ENCODE results near the gene SPARC. TPM values are rescaled to one million over a fixed set of nuclear protein-coding genes. Genes with fewer than 3 reads are reported as not detected.

The SPARC gene
- total RNA-seq, 1 donor from 2014 or later = 1,314 TPM

DNA sequence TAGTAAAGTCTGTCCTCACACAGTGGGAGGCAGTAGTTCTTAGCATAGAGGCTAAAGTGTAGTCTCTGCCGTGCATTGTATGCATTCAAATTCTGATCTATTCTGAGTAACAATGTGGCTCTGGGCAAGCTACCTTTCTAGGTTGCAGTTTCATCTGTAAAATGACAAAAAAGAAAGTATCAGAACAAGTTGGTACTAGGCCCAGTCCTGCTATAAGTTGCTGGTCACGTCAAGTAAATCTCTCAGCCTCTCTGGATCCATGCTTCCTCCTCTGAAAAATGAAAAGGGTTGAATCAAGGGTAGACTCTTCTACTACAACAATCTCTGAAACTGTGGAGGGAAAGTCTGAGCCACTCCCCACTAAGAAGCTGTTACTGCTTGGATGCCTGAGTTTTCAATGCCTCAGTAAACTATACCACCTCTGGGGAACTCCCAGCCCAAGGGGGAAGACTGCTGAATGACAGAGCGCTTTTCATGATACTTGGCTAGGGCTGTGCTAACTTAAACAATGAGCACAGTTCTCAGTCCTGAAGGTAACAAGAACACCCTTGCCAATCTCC, 34.5 kb upstream of the SPARC start:
- no peaks in the 10 kb centered on the region for H3K36me3 ChIP-seq (ENCODE audit: control insufficient read depth in 3 of 3, insufficient read depth in 3 of 3, low read length in 3 of 3)
- H3K9ac ChIP-seq (ENCODE audit: low read depth in 1 of 3, low read length in 3 of 3) = no peak overlapping the region
- H3K4me1 ChIP-seq (ENCODE audit: control insufficient read depth in 3 of 3, insufficient read depth in 3 of 3, low read length in 3 of 3) = peaks cover 4 to 10% (median 9%) of the 10 kb centered on the region in 3 donors
- H3K27ac ChIP-seq (ENCODE audit: low read depth, low read length) = no peak overlapping the region
- no peaks in the 10 kb centered on the region for H3K27me3 ChIP-seq (ENCODE audit: control insufficient read depth in 3 of 3, insufficient read depth in 3 of 3, low read length in 3 of 3)
- no peaks in the 10 kb centered on the region for H3K9me3 ChIP-seq (ENCODE audit: control insufficient read depth in 3 of 3, low read length in 3 of 3)
- no peak overlapping the region for H3K4me3 ChIP-seq (ENCODE audit: low read length in 3 of 3)

DNA sequence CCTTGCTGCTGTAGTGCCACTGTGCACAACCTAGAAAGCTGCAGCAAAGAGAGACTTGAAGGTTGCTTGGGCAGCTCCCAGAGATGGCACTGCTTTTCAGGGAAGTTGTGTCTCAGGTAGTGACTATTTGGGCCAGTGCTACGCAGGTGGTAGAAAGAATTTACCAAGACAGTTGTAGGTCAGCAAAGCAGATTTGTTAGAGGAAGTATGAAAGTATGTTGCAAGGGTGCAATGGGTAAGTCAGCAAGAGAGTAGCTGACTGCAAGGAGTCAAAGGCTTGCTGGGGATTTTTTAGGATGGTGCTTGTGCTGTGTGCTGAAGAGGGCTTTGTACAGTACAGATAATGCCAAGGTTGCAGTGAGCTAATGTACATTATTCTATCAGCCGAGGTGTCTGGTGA, 33.5 kb upstream of the SPARC start:
- H3K27me3 ChIP-seq (ENCODE audit: control insufficient read depth in 3 of 3, insufficient read depth in 3 of 3, low read length in 3 of 3) = no peaks in the 10 kb centered on the region
- no peaks in the 10 kb centered on the region for H3K36me3 ChIP-seq (ENCODE audit: control insufficient read depth in 3 of 3, insufficient read depth in 3 of 3, low read length in 3 of 3)
- peaks cover 4 to 10% (median 9%) of the 10 kb centered on the region in 3 donors for H3K4me1 ChIP-seq (ENCODE audit: control insufficient read depth in 3 of 3, insufficient read depth in 3 of 3, low read length in 3 of 3)
- H3K9me3 ChIP-seq (ENCODE audit: control insufficient read depth in 3 of 3, low read length in 3 of 3) = no peaks in the 10 kb centered on the region
- H3K27ac ChIP-seq (ENCODE audit: low read depth, low read length) = no peak overlapping the region
- no peak overlapping the region for H3K4me3 ChIP-seq (ENCODE audit: low read length in 3 of 3)
- H3K9ac ChIP-seq (ENCODE audit: low read depth in 1 of 3, low read length in 3 of 3) = no peak overlapping the region

DNA sequence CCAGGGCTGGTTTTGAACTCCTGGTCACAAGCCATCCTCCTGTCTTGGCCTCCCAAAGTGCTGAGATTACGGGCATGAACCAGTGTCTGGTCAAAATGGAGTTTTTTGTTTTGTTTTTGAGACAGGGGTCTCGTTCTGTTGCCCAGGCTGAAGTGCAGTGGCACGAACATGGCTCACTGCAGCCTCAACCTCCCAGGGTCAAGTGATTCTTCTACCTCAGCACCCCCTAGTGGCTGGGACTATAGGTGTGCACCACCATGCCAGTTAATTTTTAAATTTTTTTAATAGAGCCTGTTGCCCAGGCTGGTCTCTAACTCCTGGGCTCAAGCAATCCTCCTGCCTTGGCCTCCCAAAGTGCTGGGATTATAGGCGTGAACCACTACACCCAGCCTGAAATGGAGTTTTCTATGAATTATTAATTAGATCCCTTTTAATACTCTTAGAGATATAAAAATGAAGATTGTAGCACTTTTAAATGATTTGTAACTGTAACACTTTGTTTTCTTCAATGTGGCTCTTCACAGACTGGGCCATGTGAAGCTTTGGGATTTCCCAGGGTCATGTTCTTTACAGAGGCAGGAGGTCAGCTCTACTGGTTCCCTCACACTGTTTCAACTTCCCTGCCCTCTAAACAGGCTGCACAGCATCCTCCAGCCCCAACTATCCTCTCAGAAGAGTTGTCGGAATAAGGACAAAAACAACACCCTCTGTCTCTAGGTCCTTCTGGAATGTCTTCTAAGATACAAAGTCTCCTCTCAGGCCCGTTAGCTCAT, 32.7 kb upstream of the SPARC start:
- Histone ChIP-seq H3K9ac (ENCODE audit: low read depth in 1 of 3, low read length in 3 of 3) (no peak overlapping the region), H3K36me3 (ENCODE audit: control insufficient read depth in 3 of 3, insufficient read depth in 3 of 3, low read length in 3 of 3) (no peaks in the 10 kb centered on the region), H3K27ac (ENCODE audit: low read depth, low read length) (peak overlapping the region; percentile 60), H3K4me3 (ENCODE audit: low read length in 3 of 3) (no peak overlapping the region), H3K9me3 (ENCODE audit: control insufficient read depth in 3 of 3, low read length in 3 of 3) (no peaks in the 10 kb centered on the region), H3K27me3 (ENCODE audit: control insufficient read depth in 3 of 3, insufficient read depth in 3 of 3, low read length in 3 of 3) (no peaks in the 10 kb centered on the region), H3K4me1 (ENCODE audit: control insufficient read depth in 3 of 3, insufficient read depth in 3 of 3, low read length in 3 of 3) (peaks cover 4 to 10% (median 9%) of the 10 kb centered on the region in 3 donors)

DNA sequence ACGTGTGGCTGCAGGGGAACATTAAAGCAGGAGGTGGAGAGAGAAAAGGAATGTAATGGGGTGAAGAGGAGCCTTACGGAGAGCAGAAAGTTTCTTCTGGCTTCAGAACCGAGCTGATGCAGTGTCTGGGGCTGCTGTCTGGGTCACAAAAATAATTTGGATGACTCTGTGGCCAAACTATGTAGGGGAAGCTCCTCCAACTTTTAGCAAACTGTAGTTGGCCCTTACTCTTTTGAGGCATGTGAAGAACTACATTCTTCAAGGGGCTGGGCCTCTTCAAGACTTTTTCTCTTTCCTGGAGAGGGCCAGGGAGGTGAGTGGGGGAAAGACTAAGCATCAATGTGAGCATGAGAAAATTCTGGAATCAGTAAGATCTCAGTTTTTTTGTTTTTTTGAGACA, 31.9 kb upstream of the SPARC start:
- Histone ChIP-seq H3K9me3 (ENCODE audit: control insufficient read depth in 3 of 3, low read length in 3 of 3) (no peaks in the 10 kb centered on the region), H3K4me1 (ENCODE audit: control insufficient read depth in 3 of 3, insufficient read depth in 3 of 3, low read length in 3 of 3) (peaks cover 4 to 10% (median 9%) of the 10 kb centered on the region in 3 donors), H3K27ac (ENCODE audit: low read depth, low read length) (peak overlapping the region; percentile 78), H3K36me3 (ENCODE audit: control insufficient read depth in 3 of 3, insufficient read depth in 3 of 3, low read length in 3 of 3) (no peaks in the 10 kb centered on the region), H3K4me3 (ENCODE audit: low read length in 3 of 3) (no peak overlapping the region), H3K9ac (ENCODE audit: low read depth in 1 of 3, low read length in 3 of 3) (peak overlapping the region in 1 of 3 donors; percentile 35), H3K27me3 (ENCODE audit: control insufficient read depth in 3 of 3, insufficient read depth in 3 of 3, low read length in 3 of 3) (no peaks in the 10 kb centered on the region)

DNA sequence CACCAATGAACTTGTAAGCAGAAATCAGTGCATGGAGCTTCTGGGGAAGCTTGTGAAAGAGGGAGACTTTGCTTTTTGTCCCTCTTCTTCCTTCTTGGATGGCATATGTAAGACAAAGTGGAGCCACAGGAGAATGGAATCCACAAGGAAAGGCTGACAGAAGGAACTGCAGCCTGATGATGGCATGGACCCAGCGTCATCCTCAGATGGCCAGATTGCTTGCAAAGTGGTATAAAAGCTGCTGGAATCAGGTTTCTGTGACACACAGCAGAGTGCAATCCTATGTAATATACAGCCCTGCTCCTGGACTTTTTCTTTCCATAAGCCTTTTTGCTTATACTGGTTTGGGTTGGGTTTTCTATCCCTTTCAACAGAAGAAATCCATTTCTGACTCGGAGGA, 31.4 kb upstream of the SPARC start:
- H3K4me3 ChIP-seq (ENCODE audit: low read length in 3 of 3) = no peak overlapping the region
- peaks cover 4 to 10% (median 9%) of the 10 kb centered on the region in 3 donors for H3K4me1 ChIP-seq (ENCODE audit: control insufficient read depth in 3 of 3, insufficient read depth in 3 of 3, low read length in 3 of 3)
- no peaks in the 10 kb centered on the region for H3K27me3 ChIP-seq (ENCODE audit: control insufficient read depth in 3 of 3, insufficient read depth in 3 of 3, low read length in 3 of 3)
- no peaks in the 10 kb centered on the region for H3K9me3 ChIP-seq (ENCODE audit: control insufficient read depth in 3 of 3, low read length in 3 of 3)
- H3K27ac ChIP-seq (ENCODE audit: low read depth, low read length) = peak overlapping the region; percentile 78
- no peak overlapping the region for H3K9ac ChIP-seq (ENCODE audit: low read depth in 1 of 3, low read length in 3 of 3)
- no peaks in the 10 kb centered on the region for H3K36me3 ChIP-seq (ENCODE audit: control insufficient read depth in 3 of 3, insufficient read depth in 3 of 3, low read length in 3 of 3)

DNA sequence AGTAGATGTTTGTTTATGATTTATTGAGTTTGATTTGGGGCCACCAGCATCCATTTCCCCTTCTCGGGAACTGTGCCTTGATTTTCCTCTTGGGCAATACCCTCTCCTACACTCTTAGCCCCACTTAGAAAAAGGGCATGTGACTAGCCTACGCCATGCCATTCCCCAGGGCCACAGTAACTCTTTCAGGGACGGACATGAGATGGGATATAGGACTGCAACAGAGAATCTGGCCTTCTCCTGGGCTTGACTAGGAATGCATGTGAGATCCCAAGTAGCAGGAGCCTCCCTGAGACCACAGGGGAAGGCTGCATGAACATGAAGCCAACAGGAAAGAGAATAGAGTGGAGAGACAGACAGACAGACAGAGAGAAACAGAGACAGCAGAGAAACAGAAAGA, 30.7 kb upstream of the SPARC start:
- peaks cover 4 to 10% (median 9%) of the 10 kb centered on the region in 3 donors for H3K4me1 ChIP-seq (ENCODE audit: control insufficient read depth in 3 of 3, insufficient read depth in 3 of 3, low read length in 3 of 3)
- no peak overlapping the region for H3K4me3 ChIP-seq (ENCODE audit: low read length in 3 of 3)
- no peaks in the 10 kb centered on the region for H3K36me3 ChIP-seq (ENCODE audit: control insufficient read depth in 3 of 3, insufficient read depth in 3 of 3, low read length in 3 of 3)
- H3K27ac ChIP-seq (ENCODE audit: low read depth, low read length) = peak overlapping the region; percentile 78
- no peaks in the 10 kb centered on the region for H3K27me3 ChIP-seq (ENCODE audit: control insufficient read depth in 3 of 3, insufficient read depth in 3 of 3, low read length in 3 of 3)
- no peak overlapping the region for H3K9ac ChIP-seq (ENCODE audit: low read depth in 1 of 3, low read length in 3 of 3)
- H3K9me3 ChIP-seq (ENCODE audit: control insufficient read depth in 3 of 3, low read length in 3 of 3) = no peaks in the 10 kb centered on the region

DNA sequence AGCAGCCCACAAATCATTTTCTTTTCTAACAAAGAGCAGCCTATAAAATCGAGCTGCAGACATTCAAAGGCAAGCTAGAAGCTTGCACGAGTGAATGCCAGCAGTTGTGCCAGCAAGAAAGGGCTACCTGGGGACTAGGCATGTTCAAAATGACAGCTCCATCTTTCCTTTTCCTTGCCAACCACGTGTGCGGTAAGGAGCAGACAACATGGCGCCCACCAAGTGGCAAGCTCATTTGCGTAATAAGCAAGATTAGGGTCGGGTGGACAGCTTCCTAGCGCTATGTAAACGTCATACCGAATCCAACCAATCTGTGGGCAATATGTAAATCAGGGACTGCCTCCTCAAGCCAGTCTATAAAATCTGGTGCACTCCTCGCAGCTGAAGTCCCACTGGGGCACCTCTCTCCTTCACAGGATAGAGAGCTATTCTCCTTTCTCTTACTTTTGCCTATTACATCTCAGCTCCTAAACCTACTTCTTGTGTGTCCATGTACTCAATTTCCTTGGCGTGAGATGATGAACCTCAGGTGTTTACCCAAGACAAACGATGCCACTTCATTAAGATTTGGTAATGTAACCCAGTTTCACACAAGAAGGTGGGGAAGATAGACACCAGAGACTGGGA, 22.5 kb upstream of the SPARC start:
- H3K4me1 ChIP-seq (ENCODE audit: control insufficient read depth in 3 of 3, insufficient read depth in 3 of 3, low read length in 3 of 3) = peaks cover 0 to 6% (median 3%) of the 10 kb centered on the region in 3 donors
- H3K4me3 ChIP-seq (ENCODE audit: low read length in 3 of 3) = no peak overlapping the region
- no peak overlapping the region for H3K27ac ChIP-seq (ENCODE audit: low read depth, low read length)
- H3K27me3 ChIP-seq (ENCODE audit: control insufficient read depth in 3 of 3, insufficient read depth in 3 of 3, low read length in 3 of 3) = no peaks in the 10 kb centered on the region
- no peaks in the 10 kb centered on the region for H3K9me3 ChIP-seq (ENCODE audit: control insufficient read depth in 3 of 3, low read length in 3 of 3)
- H3K36me3 ChIP-seq (ENCODE audit: control insufficient read depth in 3 of 3, insufficient read depth in 3 of 3, low read length in 3 of 3) = no peaks in the 10 kb centered on the region
- no peak overlapping the region for H3K9ac ChIP-seq (ENCODE audit: low read depth in 1 of 3, low read length in 3 of 3)

DNA sequence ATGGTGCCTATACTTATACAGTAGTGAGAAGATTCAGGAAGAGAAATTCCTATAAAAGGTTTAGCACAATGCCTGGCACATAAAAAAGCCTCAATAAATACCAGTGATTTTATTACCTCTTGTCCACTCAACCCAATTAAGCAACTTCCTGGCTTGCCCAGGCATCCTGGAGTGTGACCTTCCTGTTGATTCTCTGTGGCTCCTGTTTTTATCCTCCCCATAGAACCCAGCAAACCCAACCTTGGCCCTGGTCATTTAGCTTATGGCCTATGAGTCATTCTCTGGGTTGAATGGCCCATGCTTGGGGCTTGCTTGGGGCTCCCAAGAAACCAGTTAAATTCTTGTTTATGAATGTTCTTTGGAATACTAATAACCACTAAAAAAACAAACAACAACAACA, 21.4 kb upstream of the SPARC start:
- no peak overlapping the region for H3K9ac ChIP-seq (ENCODE audit: low read depth in 1 of 3, low read length in 3 of 3)
- no peaks in the 10 kb centered on the region for H3K36me3 ChIP-seq (ENCODE audit: control insufficient read depth in 3 of 3, insufficient read depth in 3 of 3, low read length in 3 of 3)
- no peak overlapping the region for H3K27ac ChIP-seq (ENCODE audit: low read depth, low read length)
- no peak overlapping the region for H3K4me3 ChIP-seq (ENCODE audit: low read length in 3 of 3)
- H3K4me1 ChIP-seq (ENCODE audit: control insufficient read depth in 3 of 3, insufficient read depth in 3 of 3, low read length in 3 of 3) = peaks cover under 1 to 10% (median 7%) of the 10 kb centered on the region in 3 donors
- no peaks in the 10 kb centered on the region for H3K9me3 ChIP-seq (ENCODE audit: control insufficient read depth in 3 of 3, low read length in 3 of 3)
- H3K27me3 ChIP-seq (ENCODE audit: control insufficient read depth in 3 of 3, insufficient read depth in 3 of 3, low read length in 3 of 3) = no peaks in the 10 kb centered on the region

DNA sequence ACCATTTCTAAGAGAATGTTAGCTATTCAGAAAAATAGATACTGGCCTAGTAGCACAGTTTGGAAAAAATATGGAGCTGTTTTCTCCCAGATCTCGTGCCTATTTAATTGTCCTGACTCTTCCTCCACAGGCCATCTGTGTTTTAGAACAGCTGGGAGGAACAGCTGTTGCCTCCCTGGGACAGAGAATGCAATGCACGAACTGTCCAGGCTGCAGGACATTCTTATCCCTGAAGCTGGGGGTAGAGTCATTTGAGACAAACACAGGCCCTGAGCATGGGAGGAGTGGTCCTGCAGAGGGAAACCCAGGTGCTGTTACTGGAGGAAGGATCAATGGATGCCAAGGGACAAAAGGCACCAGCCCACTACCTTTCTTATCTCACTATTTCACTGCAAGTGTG, 20.9 kb upstream of the SPARC start:
- Histone ChIP-seq H3K9ac (ENCODE audit: low read depth in 1 of 3, low read length in 3 of 3) (no peak overlapping the region), H3K27me3 (ENCODE audit: control insufficient read depth in 3 of 3, insufficient read depth in 3 of 3, low read length in 3 of 3) (no peaks in the 10 kb centered on the region), H3K4me1 (ENCODE audit: control insufficient read depth in 3 of 3, insufficient read depth in 3 of 3, low read length in 3 of 3) (peaks cover 6 to 15% (median 12%) of the 10 kb centered on the region in 3 donors), H3K36me3 (ENCODE audit: control insufficient read depth in 3 of 3, insufficient read depth in 3 of 3, low read length in 3 of 3) (no peaks in the 10 kb centered on the region), H3K4me3 (ENCODE audit: low read length in 3 of 3) (no peak overlapping the region), H3K27ac (ENCODE audit: low read depth, low read length) (no peak overlapping the region), H3K9me3 (ENCODE audit: control insufficient read depth in 3 of 3, low read length in 3 of 3) (no peaks in the 10 kb centered on the region)

DNA sequence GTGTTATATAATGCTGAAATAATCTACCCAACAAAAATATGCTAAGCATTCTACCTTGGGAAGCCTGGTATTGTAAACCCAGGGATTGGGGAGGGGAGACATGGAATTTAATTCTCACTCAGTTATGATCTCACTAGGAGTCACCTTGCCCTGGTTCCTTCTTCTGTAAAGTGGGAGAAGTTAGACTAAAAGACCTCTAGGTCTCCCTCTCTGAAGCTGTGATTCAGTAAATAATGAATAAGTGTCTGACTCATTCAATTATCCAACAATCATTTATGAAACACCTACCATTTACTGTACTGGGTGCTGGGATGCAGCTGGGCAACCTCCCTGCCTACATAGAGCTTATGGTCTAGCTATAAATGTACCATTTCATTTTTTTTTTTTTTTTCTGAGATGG, 20.2 kb upstream of the SPARC start:
- H3K9ac ChIP-seq (ENCODE audit: low read depth in 1 of 3, low read length in 3 of 3) = no peak overlapping the region
- no peaks in the 10 kb centered on the region for H3K27me3 ChIP-seq (ENCODE audit: control insufficient read depth in 3 of 3, insufficient read depth in 3 of 3, low read length in 3 of 3)

More for the DNA sequence above, 20.2 kb upstream of the SPARC start:
- Histone ChIP-seq H3K9me3 (ENCODE audit: control insufficient read depth in 3 of 3, low read length in 3 of 3) (no peaks in the 10 kb centered on the region), H3K4me3 (ENCODE audit: low read length in 3 of 3) (no peak overlapping the region), H3K4me1 (ENCODE audit: control insufficient read depth in 3 of 3, insufficient read depth in 3 of 3, low read length in 3 of 3) (peaks cover 13 to 21% (median 17%) of the 10 kb centered on the region in 3 donors), H3K27ac (ENCODE audit: low read depth, low read length) (no peak overlapping the region), H3K36me3 (ENCODE audit: control insufficient read depth in 3 of 3, insufficient read depth in 3 of 3, low read length in 3 of 3) (no peaks in the 10 kb centered on the region)
